GM19239 (cell line): ENCODE measurements around the gene ARIH1.

Experiments used
- DNase-seq: peaks from one replicate; pipeline ENCODE4 v3.0.0; 2011; ENCODE audit warnings: low spot score; ENCODE audit not compliant: insufficient read length
- FAIRE-seq: peaks from 2 replicates; lab custom pipeline; 2011; peaks lifted over from hg19 to GRCh38; lab: Jason Lieb, UNC

The ARIH1 gene

DNA sequence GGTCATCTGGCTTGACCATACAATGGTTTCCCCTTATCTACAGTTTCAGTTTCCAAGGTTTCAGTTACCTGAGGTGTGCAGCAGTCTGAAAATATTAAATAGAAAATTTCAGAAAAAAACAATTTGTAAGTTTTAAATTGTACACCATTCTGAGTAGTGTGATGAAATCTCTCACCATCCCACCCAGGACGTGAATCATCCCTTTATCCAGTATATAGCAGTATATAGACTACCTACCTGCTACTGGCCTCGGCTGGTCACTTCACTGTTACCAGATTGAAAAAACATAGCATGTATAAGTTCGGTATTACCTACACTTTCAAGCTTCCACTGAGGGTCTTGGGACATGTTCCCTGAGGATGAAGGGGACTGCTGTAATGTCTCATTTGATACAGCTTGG is 12.0 kb downstream of the ARIH1 start:
- DNase-seq (no peak), FAIRE-seq (no peak)

DNA sequence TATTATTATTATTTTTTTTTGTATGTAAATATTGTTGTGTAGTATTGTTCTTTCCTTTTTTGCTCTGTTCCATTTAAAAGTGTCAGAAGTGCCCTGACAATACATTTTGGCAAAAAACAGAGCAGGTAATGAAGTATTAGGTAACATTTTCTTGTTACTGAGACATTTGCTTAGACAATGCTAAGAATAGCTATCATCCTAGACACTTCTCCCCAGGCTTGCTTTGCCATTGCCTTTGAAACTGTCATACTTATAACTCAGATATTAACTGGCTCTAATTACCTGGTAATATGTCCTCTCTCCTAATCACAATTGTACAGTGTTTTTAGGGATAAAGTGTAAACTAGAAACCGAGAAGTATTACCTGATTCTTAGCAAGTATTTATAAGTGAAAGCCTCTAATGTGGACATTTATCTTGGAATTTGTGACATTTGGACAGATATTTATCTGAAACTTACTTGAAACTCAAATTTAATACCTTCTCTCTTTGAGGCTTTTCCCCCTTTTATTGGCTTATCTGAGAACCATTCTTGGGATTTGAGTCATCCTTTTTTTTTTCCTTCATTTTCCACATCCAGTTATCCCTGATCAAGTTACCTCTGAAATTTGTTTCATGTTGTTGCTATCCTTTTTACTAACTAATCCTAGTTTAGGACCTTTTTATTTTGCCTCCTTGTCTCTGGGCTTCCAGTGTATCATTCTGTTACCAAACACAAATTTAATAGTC is 13.1 kb downstream of the ARIH1 start:
- DNase-seq (no peak), FAIRE-seq (no peak)

DNA sequence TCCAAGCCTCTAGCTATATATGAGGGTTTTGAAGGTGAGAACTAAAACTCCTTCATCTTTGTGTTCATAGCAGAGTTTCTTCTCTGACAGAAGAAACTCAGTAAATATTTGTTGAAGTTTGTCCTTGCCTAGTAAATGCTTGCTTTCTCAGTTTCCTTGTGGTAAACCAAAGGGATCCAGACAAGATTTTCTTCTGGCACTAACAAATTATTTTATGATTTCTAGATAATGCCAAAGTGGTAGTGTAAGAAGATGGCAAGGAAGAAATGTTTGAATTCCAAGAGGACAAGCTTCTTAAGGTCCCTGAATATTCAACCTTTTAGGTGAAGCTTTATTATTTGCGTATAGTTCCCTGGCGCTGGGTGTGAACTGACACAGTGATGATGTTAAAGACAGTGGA is 14.4 kb downstream of the ARIH1 start:
- FAIRE-seq = no peak
- no peak for DNase-seq

DNA sequence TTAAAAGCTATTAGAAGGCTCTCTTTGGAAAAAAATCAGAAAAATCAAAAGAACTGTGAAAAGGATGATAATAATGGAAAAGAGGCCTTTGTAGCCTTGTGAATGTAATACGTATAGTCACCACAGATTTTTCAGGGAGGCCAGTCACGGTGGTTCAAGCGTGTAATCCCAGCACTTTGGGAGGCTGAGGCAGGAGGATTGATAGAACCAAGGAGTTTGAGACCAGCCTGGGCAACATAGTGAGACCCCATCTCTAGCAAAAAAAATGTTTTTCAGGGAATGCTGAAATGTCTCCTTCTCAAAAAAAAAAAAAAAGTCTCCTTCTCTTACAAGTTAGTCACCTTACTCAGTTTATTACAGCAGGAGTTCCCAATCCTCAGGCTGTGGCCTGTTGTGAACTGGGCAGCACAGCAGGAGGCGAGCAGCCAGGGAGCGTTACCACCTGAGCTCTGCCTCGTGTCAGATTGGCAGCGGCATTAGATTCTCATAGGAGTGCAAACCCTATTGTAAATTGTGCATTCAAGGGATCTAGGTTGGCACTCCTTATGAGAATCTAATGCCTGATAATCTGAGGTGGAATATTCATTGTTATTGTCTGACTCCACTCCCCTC is 15.9 kb downstream of the ARIH1 start:
- DNase-seq = no peak
- no peak for FAIRE-seq

DNA sequence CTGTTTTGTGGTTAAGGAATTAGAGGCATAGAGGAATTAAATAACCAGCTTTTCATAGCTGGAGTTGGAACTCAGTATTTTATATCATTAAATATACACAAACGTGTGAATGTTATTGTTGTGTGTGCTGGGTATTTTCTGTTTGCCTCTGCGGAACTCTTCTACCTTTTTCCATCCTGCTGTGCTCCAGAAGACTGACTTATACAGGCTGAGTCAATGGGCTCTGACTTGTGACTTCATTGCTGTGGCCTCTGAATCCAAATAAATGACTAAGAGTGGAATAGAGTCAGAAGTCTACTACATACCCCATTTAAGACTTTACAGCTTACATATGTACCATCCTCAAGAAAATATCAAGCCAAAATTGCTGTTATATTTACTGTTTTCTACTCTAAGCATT is 17.6 kb downstream of the ARIH1 start:
- DNase-seq (no peak), FAIRE-seq (no peak)

DNA sequence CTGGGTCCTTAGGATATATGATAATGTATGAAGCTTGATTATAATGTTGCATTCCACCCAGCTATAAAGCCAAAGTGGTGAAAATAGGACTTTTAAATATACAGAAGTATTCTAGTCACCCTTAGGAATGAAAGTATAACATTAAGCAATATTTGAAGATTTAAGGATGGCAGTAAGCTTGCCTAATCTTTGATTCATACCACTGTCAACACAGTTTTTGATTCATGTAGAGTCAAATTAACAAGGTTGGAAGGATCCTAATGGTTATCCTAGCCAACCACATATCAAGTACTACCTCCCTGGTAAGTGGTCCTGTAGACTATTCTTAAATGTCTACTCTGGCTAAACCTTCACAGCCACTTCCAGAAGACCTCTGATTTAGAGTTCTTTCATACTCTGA is 18.6 kb downstream of the ARIH1 start:
- DNase-seq (no peak), FAIRE-seq (no peak)

DNA sequence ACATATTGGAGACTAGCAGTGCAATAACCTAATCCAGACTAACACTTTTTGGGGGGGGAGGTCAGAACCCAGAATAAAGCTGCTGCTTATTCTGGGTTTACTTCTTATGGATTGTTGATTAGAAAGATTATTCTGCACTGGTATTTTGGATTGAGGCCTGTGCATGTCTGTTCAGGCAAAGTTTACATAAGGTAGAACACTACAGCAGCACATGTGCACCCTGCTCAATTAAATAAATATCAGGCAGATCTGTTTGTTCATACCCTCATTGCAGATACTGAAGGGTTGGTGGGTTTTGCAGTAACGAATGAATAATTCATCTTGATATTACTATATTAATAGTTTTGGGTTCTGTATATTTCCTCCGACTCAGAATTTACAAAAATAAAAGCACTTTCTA is 19.1 kb downstream of the ARIH1 start:
- DNase-seq (no peak), FAIRE-seq (no peak)

DNA sequence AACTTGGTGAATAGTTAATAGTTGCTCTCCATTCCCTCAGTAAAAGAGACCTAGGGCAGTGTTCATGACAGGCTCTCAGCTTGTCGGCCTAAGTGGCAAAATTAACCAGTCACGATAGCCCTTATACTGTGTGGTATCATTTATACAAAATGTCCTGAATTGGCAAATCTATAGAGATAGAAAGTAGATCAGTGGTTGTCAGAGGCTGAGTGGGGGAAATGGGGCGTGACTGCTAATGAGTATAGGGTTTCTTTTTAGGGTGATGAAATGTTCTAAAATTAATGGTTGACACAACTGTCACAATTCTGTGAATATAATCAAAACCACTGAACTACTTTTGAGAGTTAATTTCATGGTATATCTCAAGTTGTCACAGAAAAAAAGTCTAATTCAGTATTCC is 20.9 kb downstream of the ARIH1 start:
- DNase-seq (no peak), FAIRE-seq (no peak)

DNA sequence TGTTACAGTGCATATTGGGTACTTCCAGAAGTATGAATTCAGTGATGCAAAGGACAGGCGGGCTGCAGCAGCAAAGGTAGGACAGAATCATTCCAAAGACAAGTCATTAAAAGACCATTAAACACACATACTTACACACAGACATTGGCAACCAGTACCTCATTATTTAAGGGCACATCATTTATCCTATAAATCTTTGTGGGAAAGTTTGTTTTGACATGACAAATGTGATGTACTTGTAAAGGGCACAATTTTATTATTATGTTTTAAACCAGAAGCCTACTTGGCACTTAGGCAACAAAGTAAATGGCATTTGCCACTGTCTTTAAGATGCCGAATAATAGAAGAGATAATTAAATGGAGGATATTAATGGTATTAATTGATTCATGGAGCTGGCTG is 22.7 kb downstream of the ARIH1 start:
- no peak for DNase-seq
- no peak for FAIRE-seq

DNA sequence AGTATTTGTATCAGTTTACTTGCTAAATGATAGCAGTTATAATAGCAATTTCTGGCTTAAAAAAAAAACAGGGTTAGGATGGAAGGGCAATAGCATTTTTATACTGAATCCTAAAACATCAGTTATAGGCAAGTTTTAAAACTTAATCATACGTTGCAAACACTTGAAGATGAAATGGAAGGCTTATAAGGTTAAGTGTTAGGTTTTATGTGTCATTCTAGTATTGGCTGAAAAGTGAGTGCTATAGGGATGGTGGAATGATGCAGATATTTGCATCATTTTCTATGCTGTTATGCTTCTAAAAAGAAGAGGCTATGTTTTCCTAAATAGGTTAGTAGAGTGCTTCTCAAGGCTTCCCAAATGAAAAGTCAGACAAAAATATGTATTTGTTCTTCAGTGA is 23.3 kb downstream of the ARIH1 start:
- DNase-seq = no peak
- FAIRE-seq = no peak

DNA sequence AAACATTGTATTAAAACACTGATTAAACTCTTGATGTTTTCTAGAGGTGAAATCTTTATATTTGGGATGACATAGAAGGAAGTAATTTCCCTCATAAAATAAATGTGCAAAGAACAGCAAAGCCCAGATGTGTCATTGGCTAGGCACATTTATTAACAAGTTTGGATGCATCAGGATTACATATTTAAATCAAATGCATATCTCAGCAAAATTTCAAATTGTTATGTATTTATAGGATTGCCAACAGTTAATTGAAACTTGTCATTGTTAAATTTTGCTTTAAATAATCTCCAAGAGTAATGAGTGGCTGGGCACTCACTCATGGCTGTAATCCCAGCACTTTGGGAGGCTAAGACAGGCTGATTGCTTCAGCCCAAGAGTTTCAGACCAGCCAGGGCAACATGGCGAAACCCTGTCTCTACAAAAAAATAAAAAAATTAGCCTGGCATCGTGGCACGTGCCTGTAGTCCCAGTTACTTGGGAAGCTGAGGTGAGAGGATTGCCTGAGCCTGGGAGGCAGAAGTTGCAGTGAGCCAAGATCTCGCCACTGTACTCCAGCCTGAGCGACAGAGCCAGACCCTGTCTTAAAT is 28.2 kb downstream of the ARIH1 start:
- FAIRE-seq = no peak

DNA sequence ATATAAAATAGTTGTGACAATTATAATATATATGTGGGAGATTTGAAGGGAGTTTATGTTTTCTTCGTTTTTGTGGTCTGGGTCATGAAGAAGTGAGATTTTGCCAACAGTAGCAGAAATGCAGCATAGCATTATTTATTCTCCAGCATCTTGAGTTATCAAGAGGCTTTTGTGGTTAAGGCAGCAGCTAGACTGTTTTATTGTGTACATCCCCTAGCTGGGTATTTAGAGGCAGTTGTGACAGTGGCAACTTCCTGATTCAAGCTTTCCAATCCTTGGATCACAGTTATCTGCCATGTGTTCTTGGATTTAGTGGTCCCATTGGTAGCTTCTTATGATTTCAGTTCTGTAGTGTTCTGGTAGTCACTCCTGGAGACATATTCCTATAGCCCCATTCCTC is 29.0 kb downstream of the ARIH1 start:
- no peak for FAIRE-seq
- no peak for DNase-seq

More for the DNA sequence above, 28.2 kb downstream of the ARIH1 start:
- DNase-seq = no peak

DNA sequence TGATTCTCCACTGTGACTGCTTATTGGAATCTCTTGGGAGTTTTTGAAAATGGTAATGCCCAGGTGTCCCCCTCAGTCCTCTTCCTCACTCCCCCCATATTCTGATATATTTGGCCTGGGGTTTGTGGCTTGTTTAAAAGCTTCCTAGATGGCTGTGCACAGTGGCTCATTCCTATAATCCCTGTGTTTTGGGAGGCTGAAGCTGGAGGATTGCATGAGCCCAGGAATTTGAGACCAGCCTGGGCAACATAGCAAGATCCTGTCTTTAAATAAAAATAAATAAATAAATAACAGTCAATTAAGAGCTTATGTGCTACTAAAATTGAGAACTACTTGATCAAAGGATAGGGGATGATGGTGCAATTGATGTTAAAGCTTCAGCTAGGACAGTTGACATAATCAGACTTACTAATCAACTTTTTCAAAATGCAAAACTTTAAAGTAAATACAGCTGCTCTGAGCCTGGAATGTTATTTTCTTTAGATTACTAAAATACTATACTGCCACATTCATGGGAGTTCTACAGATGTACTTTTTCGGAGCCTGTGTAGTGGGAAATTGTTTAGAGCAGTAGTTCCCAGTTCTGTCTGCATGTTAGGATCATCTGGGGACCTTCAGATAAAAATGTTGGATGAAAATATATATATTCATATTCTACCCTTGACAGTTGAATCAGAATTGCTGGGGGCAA is 33.4 kb downstream of the ARIH1 start:
- DNase-seq (no peak), FAIRE-seq (no peak)

DNA sequence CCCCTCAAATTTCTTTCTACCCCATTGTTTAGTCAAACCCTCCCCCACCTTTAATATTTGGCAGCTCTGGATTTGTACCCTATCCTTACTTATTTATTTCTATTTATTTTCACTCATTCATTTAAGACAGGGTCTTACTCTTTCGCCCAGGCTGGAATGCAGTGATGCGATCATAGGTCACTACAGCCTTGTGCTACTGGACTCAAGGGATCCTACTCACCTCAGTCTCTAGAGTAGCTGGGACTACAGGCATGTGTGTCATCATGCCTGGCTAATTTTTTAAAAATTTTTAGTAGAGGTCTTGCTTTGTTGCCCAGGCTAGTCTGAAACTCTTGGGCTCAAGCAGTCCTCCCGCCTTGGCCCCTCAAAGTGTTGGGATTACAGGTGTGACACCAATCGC is 35.4 kb downstream of the ARIH1 start:
- FAIRE-seq (no peak), DNase-seq (no peak)

DNA sequence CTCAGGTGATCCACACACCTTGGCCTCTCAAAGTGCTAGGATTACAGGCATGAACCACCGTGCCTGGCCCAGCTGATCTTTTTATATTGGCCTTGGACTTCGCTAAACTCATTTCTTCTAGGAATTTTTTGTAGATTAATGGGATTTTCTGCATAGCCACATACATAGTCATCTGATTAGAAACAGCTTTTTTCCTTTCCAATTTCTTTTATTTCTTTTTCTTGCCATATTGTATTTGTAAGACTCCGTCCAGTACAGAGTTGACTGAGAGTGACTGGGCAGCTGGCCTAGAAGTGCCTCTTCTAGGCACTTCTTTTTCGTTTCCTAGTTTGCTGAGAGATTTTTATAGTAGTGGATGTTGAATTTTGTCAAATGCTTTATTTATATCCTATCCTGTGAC is 37.4 kb downstream of the ARIH1 start:
- FAIRE-seq = no peak

DNA sequence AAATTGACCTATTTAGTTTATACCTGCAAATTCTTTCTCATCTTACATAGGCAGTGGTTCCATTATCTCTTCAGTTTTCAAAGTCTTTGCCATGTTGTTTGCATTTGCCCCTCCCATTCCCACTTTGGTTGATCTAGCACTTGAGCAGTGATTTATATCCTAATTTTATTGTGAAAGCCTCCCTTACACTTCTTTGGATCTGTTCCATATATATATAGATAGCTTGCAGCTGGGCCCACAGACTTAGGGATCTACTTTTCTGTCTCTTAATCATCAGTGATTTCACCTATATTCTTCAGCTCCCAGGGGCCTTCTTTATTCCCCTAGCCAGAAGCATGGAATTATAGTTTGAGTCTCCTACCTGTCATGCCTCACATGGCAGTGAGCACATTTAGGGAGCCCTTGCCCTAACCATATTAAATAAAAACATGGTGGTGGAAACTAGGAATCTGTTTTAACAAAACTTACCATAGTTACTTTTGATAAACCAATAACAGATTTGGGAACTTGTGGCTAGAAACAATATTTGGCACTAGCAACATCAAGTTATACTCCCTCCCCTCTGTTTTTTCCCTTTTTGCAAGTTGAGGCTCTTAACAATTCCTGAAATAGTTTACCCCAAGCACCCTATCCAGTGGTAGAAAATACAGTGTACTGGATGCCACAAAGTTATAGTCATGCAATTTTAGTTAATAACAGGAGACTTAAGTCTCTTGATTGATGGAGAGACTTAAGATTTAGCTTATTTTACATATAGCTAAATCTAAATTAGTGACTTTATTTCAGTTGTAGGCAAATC is 41.7 kb downstream of the ARIH1 start:
- FAIRE-seq = no peak

More for the DNA sequence above, 37.4 kb downstream of the ARIH1 start:
- DNase-seq = no peak

DNA sequence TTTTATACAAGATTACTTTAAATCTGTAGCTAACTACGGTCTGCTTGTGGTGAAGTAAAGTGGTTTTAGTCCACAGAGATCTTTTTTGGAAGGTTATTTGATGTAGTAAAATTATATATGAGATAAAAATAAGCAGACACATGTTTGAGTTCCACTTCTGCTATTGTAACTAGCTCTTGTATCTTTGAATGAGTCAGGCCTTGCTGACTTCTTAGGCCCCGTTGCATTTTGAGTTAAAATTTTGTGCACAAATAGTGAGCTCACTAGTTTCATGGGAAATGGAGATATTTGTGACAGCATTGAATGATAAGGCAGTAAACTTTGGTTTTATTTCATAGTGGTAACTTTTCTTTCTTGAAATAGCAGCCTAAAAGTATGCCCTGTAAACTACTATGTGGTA is 42.6 kb downstream of the ARIH1 start:
- FAIRE-seq = no peak

More for the DNA sequence above, 41.7 kb downstream of the ARIH1 start:
- no peak for DNase-seq

DNA sequence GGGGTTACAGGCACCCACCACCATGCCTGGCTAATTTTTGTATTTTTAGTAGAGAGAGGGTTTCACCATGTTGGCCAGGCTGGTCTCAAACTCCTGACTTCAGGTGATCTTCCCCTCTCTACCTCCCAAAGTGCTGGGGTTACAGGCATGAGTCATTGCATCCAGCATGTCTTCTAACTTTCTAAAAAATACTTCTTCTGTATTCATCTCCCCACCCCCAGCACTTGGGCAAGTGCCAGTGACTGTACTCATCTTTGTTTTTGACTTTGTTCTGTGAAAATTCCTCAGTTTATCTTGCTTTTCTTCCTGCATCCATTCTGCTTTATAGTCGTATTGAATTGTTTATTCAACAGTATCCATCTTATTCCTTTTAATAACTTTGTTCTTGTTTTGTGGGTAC is 47.6 kb downstream of the ARIH1 start:
- FAIRE-seq (no peak), DNase-seq (no peak)

More for the DNA sequence above, 42.6 kb downstream of the ARIH1 start:
- DNase-seq = no peak

DNA sequence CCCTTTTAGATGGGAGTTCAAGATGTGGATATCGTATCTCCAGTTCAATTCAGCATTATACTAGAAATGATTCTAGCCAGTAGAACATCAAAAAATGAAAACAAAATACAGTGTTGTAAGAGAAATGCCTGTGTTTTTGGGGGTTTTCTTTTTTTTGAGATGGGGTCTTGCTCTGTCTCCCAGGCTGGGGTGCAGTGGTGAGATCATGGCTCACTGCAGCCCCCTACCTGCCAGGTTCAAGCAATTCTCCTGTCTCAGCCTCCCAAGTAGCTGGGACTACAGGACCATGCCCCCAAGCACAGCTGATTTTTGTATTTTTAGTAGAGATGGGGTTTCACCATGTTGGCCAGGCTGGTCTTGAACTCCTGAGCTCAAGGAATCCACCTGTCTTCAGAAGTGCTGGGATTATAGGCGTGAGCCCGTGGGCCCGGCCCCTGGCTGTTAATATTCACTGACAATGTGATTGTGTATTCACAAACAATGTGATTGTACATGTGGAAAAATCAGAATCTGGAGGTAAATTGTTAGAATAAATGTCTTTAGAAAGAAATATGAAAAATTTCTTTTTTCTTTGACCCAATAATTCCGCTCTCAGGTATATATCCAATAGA is 59.0 kb downstream of the ARIH1 start:
- FAIRE-seq (no peak), DNase-seq (no peak)

DNA sequence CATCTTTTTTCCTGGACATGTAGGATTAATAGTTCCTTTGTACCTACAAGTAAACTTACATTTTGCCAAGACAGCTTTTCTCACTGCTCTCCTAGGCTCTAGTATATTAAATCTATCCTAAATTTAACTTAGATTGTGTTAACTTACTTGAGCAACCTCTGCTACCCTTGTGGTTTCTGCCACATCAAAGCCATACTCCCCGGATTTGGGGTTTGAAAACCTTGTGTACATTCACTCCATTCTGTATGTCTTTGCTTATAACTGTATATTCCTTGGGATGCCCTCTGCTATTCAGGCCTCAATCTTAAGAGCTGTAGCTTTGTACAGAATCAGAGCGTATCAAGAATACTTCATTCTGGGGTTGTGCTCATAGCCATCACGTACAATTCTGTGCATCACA is 60.4 kb downstream of the ARIH1 start:
- FAIRE-seq (no peak), DNase-seq (no peak)
